NCI-H2227 (cell line): ENCODE measurements around the gene UST.
"Not testable (repeated sequence)": the region's sequence is repeated elsewhere in the genome, so short reads cannot be mapped to it uniquely, and the experiment has no call there.

ENCODE experiments used
- DNase-seq: peaks from one replicate; lab custom pipeline; 2025; ENCODE audit not compliant: unreplicated experiment; lab: John Stamatoyannopoulos, UW

Gene UST

DNA sequence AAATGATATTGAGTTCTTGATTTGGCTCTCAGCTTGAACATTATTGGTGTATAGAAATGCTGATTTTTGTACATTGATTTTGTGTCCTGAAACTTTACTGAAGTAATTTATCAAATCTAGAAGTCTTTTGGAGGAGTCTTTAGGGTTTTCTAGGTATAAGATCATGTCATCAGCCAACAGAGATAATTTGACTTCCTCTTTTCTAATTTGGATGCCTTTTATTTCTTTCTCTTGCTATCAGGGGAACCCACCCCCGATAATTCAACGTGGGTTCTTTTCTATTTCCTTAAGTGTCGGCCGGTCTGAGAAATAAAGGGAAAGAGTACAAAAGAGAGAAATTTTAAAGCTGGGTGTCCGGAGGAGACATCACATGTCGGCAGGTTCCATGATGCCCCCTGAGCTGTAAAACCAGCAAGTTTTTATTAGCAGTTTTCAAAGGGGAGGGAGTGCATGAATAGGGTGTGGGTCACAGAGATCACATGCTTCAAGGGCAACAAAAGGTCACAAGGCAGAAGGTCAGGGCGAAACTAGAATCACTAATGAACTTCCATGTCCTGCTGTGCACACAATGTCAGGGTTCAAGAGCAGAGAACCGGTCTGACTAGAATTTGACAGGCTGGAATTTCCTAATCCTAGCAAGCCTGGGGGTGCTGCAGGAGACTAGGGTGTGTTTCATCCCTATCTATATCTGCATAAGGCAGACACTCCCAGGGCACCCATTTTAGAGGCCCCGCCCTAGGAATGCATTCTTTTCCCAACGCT lies 17.6 kb downstream of the UST start:
- DNase-seq, result not testable (repeated sequence)

DNA sequence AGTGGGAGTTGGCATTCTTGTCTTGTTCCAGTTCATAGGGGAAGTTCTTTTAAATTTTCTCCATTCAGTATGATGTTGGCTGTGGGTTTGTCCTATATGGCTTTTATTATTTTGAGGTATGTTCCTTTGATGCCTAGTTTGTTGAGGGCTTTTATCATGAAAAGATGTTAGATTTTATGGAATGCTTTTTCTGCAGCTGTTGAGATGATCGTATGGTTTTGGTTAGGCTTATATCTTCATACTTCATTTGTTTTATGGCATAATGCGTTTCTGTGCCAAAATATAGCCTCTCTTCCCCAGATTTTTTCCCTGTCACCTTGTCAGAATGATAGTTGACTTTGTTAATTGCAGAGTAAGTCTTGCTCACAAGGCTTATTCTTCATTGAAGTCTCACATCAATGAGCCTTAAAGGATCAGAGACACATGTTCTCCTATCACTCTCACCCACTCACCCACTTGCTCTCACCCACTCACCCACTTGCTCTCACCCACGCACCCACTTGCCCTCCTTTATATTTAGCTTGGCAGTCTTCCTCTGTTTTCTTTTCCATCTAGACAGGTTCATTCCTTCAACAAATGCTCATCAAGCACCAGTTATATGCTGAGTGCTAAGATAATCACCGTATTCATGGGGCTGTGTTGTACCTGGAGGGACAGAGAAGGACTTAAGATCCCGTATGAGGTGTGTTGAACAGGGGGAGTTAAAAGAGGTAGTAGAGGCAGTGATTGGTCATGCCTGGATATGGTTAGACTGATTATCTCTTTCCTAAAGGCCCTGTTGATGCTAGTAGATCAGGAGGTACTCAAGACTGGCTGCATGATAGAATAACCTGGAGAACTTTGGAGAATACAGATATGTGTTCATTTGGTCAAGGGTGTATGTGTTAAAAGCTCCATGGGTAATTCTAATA lies 19.3 kb downstream of the UST start:
- DNase-seq, result no peak

GRCh38 chr6:148768646-148769270 lies 21.9 kb downstream of the UST start:
- no peak for DNase-seq

DNA sequence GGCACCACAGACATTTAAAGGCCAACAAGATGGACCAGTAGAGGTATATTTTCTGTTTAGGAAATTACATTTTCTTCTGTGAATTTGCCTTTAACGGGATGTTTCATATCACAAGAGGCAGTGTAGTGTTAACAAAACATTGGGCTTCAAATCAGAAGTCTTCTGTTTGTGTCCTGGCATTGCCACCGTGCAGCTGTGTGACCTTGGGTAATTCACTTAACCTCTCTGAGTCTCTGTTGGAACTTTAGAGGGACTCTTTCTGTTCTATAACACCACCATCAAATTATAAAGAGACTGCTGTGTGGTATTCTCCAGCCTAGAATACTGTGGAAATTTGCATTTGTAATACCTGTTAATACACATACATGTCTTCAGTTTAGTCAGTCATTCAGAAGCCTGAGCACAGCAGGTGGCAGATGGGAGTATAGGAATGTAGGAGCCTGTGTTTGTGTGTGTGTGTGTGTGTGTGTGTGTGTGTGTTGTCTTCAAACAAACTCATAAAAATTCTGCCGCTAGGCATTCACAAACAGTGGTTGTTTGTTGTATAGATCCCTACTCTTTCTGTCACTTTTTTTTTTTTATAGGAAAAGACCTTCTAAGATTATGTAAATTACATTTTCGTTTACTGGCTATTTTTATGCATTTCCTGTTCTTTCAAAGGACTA lies 22.6 kb downstream of the UST start:
- DNase-seq, result no peak

DNA sequence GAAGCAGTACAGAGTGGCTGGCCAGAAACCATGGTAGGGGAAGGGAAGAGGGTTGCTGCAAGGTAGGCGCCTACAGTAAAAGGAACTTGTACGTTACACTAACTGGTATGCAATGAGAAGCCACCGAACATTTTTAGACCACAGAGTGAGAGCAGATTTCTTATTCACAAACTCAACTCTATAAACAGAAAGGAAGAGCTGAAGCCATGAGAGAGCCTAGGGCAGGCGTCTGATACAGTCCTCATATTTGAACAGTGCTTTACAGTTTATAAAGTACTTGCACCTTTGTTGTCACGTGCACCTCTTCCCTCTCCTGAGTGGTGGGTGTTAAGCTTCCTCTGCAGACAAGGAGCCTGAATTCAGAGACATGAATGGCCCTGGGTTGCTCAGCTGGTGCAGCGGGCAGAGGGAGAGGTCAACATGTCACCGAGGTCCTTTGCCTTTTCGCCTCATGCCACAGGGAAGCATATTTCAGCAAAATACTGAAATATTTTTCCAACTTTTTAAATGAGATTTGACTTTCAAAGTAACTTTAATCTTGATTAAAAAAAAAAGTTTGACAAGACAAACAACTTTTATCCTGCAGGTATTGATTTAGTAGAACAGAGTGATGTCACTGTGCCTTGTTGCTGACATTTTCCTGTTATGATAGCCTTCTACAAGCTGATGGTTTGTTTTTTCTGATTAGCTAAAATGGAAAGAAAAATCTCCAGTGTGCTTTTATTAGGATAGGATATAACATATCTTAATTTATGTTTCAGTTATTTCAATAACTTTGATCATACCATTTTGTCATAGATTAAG lies 23.8 kb downstream of the UST start:
- no peak for DNase-seq

GRCh38 chr6:148771212-148771601 lies 24.4 kb downstream of the UST start:
- DNase-seq, result no peak

- DNase-seq, result no peak
These were observed 25.2 kb downstream of the UST start for GRCh38 chr6:148771896-148772554.

- DNase-seq, result no peak
These were observed 28.3 kb downstream of the UST start for GRCh38 chr6:148775161-148775560.

- no peak for DNase-seq
These were observed 29.8 kb downstream of the UST start for GRCh38 chr6:148776321-148777308.

DNA sequence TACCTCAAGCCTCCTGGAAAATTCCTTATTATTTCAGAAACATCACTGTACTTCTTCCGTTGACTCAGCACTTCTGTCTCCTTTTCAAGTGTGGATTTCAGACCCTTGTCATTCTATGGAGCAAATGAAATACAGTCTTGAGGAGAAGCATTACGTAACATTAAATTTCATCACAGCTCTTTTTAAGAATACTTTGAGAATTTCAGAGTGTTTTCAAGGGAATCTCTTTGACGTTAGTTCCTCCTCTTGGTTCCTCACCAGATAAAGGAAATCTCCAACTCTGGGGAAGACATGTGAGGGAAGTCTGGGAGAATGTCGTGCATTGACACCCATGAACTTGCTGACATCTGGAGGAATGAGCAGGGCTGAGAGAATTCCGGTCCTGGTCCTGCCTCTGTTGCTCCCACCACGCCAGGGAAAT lies 32.3 kb downstream of the UST start:
- DNase-seq, result no peak

- DNase-seq, result not testable (repeated sequence)
These were observed 33.6 kb downstream of the UST start for GRCh38 chr6:148780423-148780822.

DNA sequence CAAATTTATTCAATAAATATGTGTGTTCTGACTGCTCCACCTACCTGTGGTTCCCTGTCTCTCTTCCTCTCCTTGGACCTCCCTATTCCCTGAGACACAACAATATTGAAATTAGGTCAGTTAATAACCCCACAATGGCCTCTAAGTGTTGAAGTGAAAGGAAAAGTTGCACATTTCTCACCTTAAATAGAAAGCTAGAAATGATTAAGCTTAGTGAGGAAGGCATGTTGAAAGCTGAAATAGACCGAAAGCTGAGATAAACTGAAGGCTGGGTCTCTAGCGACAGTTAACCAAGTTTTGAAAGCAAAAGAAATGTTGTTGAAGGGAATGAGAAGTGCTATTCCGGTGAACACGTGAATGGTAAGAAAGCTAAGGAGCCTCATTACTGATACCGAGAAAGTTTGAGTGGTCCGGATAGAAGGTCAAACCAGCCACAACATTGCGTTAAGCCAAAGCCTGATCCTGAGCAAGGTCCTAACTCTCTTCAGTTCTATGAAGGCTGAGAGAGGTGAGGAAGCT lies 34.1 kb downstream of the UST start:
- DNase-seq, result no peak

GRCh38 chr6:148789948-148790347 lies 43.1 kb downstream of the UST start:
- no peak for DNase-seq

DNA sequence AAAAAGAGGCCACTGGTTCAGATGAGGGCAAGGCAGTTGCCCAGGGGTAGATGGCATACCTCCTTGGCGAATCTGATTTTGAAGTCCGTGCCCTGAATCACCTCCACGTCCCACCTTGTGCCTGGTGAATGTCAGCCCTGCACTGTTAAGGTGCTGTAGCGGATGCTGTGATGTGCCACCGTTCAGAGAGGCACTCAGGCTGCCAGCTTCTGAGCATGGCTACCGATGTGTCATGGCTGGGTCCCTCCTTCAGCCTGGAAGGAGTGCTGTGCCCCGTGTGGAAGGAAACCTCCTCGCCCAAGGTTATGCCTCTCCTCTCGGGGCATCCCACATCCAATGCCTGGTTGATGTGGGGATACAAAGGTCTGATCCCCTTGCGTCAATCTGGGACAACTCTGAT lies 43.6 kb downstream of the UST start:
- DNase-seq, result no peak

DNA sequence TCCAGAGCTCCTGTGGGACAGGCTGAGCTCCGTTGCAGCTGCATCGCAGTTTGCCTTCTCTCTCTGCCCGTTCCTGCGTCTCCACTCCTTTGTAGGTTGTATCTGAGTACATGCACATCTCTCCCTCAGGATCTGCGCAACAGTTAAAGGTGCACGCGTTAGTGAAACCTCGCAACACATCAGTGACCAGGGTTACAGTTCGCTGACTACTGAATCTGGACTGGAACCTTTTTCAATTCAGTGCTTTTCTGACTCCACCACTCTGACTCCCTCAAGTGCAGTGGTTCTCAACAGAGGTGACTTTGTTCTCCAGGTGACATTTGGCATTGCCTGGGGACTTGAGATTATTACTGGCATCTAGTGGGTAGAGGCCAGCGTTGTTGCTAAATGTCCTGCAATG lies 44.0 kb downstream of the UST start:
- no peak for DNase-seq

DNA sequence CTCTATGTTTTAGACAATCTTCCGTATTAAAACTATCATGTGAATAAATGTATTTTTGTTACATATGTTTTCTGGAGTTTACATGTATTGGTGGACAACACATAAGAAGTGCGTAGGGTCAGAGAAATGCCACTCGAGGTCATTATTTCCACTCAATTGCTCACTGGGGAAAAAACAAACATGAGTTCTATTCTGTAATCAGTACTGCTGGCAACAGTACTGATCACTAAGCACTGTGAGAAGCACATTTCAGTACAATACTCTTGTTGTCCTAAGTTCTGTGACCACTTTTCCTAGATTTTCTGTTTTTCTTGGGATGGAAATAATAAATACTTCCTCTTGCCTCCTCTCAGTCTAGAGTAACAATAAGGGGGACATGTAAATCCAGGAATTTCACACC lies 44.5 kb downstream of the UST start:
- DNase-seq, result no peak

DNA sequence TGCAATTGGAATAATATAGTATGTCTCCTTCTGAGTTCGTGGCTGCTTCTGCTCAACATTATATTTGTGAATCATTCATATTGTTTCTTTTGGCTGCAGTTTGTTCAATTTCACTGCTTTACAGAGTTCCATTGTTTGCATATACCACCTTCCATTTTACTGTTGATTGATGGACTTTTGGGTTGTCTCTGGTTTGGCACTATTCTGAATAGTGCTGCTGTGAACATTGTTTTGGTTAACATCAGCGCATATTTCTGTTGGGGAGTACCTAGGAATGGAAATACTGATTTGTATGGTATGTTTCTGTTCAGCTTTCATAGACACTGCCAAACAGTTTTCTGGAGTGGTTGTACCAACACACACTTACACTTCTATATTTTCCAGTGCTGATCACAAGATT lies 46.9 kb downstream of the UST start:
- DNase-seq, result no peak

DNA sequence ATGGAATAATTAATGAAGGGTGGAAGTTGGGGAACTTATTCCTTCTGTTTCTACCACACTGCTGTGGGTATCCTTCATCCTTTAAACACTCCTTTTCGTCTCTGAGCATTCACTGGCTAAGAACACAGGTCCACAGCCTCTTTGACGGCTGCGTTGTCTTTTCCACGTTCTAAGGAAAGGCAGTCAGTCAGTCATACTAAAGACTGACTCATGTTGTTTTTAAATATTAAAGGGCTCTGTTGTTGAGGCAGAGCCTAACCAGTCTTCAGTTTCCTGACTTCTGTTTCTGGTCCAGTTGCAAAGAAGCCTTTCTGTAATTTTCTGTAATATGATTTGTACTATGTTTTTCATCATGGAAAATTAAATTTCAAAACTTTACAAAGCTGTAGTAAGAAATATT lies 48.0 kb downstream of the UST start:
- no peak for DNase-seq

- no peak for DNase-seq
These were observed 48.7 kb downstream of the UST start for GRCh38 chr6:148795563-148795962.
